Stimulated activated effector memory CD8-positive, alpha-beta T cell treated with anti-CD3 and anti-CD28 coated beads, Interleukin-12 subunit alpha, Interleukin-12 subunit beta, amount 100 ng/mL, for 72 hours (primary cell): ENCODE measurements around the gene HLA-DQA1.
"Not testable (repeated sequence)": the region's sequence is repeated elsewhere in the genome, so short reads cannot be mapped to it uniquely, and the experiment has no call there.

Source experiments
- ATAC-seq: fragments of 150-1000 bp; cut with Tn5 transposase; 2 replicates; pipeline ENCODE4 v1.10.0; 2021
- DNase-seq, 2 donors: peaks; one replicate each; pipeline ENCODE4 v3.0.0; 2021 to 2022; ENCODE audit warnings: low spot score in 2 of 2
- H3K27ac Mint-ChIP-seq: one replicate; pipeline ENCODE4 v1.8.0; 2022; ENCODE audit warnings: mild to moderate bottlenecking, mixed read lengths
- H3K36me3 Mint-ChIP-seq: one replicate; pipeline ENCODE4 v1.8.0; 2022; ENCODE audit warnings: mild to moderate bottlenecking, mixed read lengths
- H3K4me1 Mint-ChIP-seq: one replicate; pipeline ENCODE4 v1.8.0; 2022; ENCODE audit warnings: mixed read lengths
- H3K4me3 Mint-ChIP-seq: one replicate; pipeline ENCODE4 v1.8.0; 2022; ENCODE audit warnings: mild to moderate bottlenecking, mixed read lengths
- H3K9me3 Mint-ChIP-seq: one replicate; pipeline ENCODE4 v1.8.0; 2022; ENCODE audit warnings: mixed read lengths

Gene HLA-DQA1

DNA sequence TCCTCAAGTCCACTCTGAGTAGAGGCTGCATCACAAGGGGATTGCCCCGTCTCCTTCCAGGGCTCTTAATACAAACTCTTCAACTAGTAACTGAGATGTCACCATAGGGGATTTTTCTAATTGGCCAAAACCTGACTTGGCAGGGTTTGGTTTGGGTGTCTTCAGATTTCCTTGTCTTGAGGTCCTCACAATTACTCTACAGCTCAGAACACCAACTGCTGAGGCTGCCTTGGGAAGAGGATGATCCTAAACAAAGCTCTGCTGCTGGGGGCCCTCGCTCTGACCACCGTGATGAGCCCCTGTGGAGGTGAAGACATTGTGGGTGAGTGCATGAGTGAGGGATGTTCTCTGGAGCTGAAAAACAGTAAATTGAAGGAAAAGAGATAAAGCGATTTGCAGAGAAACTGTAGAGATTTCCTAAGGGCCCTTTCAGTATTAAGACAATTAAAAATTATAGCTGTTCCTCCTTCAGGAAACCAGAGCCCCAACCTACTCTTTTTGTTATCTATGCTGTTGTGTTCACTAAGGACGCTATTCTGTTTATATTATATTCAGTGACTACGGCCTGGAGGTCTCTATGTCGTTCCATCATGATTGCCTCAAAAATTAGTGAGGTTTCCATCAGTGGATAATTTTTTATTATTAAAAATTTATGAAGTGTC, at the start of gene HLA-DQA1:
Gene HLA-DQA1 (plus strand): TSS at position 188 of the 662 bp plus-strand sequence. CDS start 53 bp downstream, at position 241.
- no peak for DNase-seq
- Mint-ChIP-seq H3K36me3 (peaks cover 28% of the 10 kb centered on the region), H3K9me3 (no peaks in the 10 kb centered on the region), H3K4me1 (peaks cover 31% of the 10 kb centered on the region), H3K4me3 (peak within 1 kb of the TSS; percentile 69), H3K27ac (peak within 1 kb of the TSS; percentile 88)
- ATAC-seq, result peak; percentile 92

DNA sequence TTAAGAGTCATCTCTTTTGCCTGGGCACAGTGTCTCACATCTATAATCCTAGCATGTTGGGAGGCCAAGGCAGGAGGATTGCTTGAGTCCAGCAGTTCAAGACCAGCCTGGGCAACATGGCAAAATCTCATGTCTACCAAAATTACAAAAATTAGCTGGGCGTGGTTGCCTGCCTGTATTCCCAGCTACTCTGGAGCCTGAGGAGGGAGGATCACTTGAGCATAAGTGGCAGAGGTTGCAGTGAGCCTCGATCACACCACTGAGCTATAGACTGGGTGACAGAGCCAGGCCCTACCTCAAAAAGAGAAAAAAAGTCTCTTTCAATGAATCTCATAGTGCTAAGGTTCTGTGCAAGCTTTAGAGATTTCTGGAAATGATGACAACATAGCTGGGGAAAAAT, 49.0 kb upstream of the HLA-DQA1 start:
- DNase-seq (peak in 1 of 2 donors; percentile 44), ATAC-seq (no peak)
- Mint-ChIP-seq H3K4me1 (peaks cover 58% of the 10 kb centered on the region), H3K4me3 (peak overlapping the region; percentile 91), H3K9me3 (no peaks in the 10 kb centered on the region), H3K27ac (peak overlapping the region; percentile 3), H3K36me3 (peaks cover 38% of the 10 kb centered on the region)

DNA sequence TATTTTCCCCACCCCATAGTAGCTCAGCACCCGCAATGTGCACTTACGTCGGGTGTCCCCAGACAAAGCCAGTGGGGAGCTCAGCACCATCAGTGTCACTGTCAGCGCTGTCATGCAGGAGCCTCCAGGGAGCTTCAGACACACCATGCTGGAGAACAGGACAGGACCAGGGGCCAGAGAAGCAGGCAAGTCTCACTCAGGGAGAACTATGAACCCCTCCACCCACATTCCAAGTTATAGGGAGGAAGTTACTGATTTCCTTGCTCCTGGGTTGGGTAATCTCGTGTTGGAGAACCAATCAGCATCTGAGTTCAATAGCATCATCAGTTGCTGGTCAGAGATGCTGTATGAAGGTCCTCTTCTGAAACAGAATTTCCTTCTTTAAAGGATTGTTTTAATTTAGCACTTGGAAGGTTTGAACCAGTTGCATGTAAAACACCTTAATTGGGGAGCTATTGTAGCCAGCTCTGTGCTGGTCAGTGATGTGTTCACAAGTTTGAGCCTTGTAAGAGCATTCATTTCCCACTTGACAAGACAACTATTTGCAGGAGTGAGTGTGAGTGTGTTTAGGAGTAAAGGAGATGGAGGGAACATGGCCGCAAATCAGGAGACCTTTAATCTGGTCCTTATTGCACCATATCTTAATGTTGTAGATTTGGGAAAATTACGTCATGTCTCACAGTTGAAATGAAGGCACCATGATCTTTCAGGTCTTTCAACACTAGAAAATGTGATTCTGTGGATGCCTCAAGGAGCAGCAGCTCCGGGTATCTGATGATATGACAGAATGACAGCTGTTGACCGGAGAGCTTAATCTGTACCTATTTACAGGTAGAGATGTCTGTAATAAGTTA, 47.4 kb upstream of the HLA-DQA1 start, which contains the start of gene HLA-DRB1:
Gene HLA-DRB1 (minus strand): TSS at position 253 of the 854 bp plus-strand sequence. CDS start 106 bp downstream, at position 147.
- Mint-ChIP-seq H3K27ac (peak within 1 kb of the TSS; percentile 79), H3K36me3 (peaks cover 22% of the 10 kb centered on the region)

DNA sequence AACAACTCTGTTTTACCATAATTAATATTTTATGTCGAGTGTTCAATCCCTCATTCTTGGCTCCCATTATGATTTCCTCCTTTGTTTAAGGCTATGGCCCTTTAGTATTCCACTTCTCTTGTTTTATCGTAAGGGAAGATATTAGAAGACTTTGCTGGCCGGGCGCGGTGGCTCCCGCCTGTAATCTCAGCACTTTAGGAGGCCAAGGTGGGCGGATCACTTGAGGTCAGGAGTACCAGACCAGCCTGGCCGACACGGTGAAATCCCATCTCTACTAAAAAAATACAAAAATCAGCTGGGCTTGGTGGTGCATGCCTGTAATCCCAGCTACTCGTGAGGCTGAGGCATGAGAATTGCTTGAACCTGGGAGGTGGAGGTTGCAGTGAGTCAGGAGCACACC, 46.5 kb upstream of the HLA-DQA1 start:
- H3K9me3 Mint-ChIP-seq, ATAC-seq, H3K4me3 Mint-ChIP-seq, DNase-seq, H3K27ac Mint-ChIP-seq: not testable (repeated sequence)
- Mint-ChIP-seq H3K4me1 (peaks cover 35% of the 10 kb centered on the region), H3K36me3 (peaks cover 15% of the 10 kb centered on the region)

More for the DNA sequence above, 47.4 kb upstream of the HLA-DQA1 start, which contains the start of gene HLA-DRB1:
- Mint-ChIP-seq H3K4me1 (peaks cover 42% of the 10 kb centered on the region), H3K9me3 (no peaks in the 10 kb centered on the region), H3K4me3 (peak within 1 kb of the TSS; percentile 91)
- peak; percentile 28 to 86 for DNase-seq
- peak; percentile 95 for ATAC-seq

DNA sequence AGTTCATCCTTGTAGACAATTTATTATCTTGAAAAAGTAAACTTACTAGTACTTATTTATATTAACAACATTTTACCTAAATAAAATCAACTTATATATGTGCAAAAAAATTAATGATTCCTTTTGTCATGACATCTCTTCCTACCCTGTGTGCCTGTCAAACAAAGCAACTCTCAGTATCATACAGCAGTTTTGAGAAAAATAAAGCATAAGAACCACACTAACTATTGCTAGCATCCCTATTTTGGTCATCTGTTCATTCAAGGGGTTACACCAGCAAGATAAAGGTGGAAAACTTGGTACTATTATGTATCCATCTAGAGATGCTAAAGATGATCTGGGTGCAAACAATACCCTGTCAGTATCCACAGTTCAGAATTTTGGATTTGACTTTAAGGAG, 40.2 kb upstream of the HLA-DQA1 start:
- no peak for DNase-seq

DNA sequence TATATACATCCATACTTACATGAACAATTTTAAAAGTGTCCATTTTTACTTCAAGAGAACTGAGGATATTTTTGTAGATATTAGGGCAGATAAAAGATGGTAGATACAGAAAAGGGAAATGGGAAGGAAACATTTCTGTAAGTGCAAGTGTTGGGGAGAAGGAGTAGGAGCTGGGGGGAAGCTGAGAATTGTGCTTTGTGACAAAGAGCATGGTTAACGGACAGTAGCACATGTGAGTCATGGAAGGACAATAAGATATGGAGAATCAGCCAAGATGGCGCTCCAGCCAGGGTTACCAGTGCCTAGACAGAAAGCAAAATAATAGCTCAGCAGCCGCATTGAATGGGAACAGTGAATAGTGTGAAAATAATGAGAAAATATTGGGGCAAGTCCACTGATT, 34.8 kb upstream of the HLA-DQA1 start:
- Mint-ChIP-seq H3K9me3 (peaks cover 9% of the 10 kb centered on the region), H3K4me3 (no peak overlapping the region), H3K36me3 (no peaks in the 10 kb centered on the region), H3K27ac (peak overlapping the region; percentile 63), H3K4me1 (peaks cover 24% of the 10 kb centered on the region)
- no peak for DNase-seq
- no peak for ATAC-seq

More for the DNA sequence above, 40.2 kb upstream of the HLA-DQA1 start:
- no peaks in the 10 kb centered on the region for H3K9me3 Mint-ChIP-seq
- H3K27ac Mint-ChIP-seq, result no peak overlapping the region
- no peaks in the 10 kb centered on the region for H3K4me1 Mint-ChIP-seq
- H3K4me3 Mint-ChIP-seq, result no peak overlapping the region
- no peak for ATAC-seq
- H3K36me3 Mint-ChIP-seq, result no peaks in the 10 kb centered on the region

DNA sequence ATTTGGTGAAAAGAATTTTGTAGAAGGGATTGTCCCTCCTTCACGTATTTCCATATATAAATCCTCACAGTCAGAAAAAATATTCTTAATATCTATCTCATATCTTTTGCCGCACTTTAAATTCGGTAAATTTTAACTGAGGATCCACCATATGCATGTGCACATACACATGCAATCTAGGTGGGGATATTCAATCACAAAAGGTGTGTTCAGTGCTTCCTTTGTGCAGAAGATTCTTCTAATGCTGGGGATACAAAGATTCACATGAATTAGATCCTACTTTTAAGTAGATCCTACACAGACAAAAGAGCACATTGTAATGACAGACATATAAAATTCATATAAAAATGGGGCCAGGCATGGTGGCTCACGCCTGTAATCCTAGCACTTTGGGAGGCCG, 34.0 kb upstream of the HLA-DQA1 start:
- Mint-ChIP-seq H3K27ac (peak overlapping the region; percentile 63), H3K36me3 (no peaks in the 10 kb centered on the region), H3K4me1 (peaks cover 28% of the 10 kb centered on the region), H3K4me3 (no peak overlapping the region), H3K9me3 (peaks cover 9% of the 10 kb centered on the region)
- ATAC-seq (no peak), DNase-seq (no peak)

DNA sequence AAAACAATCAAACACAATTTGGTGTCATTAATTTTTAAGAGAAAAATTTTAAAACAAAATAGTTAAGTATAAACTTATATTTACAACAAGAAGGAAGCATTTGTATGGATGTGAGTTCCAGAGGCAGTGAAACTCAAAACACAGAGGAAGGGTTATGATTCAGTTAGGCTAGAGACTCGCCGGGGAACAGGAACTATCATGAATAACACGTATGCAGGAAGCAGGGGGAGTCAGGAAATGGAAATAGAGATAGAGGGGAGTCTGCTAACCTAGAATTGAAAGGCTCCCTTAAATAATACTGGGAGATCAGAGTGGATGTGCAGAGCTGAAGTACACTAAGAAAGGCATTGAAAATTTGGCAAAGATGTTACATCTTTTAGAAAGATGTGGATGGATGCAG, 33.3 kb upstream of the HLA-DQA1 start:
- DNase-seq (no peak), ATAC-seq (no peak)
- peak overlapping the region; percentile 85 for H3K27ac Mint-ChIP-seq
- no peaks in the 10 kb centered on the region for H3K36me3 Mint-ChIP-seq
- H3K4me3 Mint-ChIP-seq, result peak overlapping the region; percentile 37
- H3K4me1 Mint-ChIP-seq, result peaks cover 28% of the 10 kb centered on the region
- peaks cover 9% of the 10 kb centered on the region for H3K9me3 Mint-ChIP-seq

DNA sequence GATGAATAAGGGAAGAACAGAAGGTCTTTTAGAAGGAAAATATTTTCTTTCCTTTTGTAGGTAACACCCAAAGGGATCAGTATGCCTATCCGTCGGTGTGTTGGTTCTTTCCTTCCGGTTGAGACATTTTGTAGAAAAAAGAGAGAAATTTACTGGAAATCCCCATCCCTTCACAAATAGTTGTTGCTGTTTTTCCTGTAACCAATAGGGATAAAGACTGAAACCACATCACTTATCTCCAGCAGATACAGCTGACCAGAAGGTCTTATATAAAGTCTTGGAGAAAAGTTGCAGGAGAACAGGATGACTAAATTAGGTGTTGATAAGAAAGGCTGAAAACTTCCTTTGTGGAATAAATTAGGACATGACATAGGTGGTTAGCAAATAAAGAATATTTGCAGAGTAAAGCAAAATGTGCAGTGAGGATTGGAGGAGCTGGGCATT, 32.8 kb upstream of the HLA-DQA1 start:
- peak overlapping the region; percentile 37 for H3K4me3 Mint-ChIP-seq
- peaks cover 28% of the 10 kb centered on the region for H3K4me1 Mint-ChIP-seq
- peaks cover 9% of the 10 kb centered on the region for H3K9me3 Mint-ChIP-seq
- no peak for DNase-seq
- H3K27ac Mint-ChIP-seq, result peak overlapping the region; percentile 85
- H3K36me3 Mint-ChIP-seq, result no peaks in the 10 kb centered on the region
- ATAC-seq, result peak; percentile 63

DNA sequence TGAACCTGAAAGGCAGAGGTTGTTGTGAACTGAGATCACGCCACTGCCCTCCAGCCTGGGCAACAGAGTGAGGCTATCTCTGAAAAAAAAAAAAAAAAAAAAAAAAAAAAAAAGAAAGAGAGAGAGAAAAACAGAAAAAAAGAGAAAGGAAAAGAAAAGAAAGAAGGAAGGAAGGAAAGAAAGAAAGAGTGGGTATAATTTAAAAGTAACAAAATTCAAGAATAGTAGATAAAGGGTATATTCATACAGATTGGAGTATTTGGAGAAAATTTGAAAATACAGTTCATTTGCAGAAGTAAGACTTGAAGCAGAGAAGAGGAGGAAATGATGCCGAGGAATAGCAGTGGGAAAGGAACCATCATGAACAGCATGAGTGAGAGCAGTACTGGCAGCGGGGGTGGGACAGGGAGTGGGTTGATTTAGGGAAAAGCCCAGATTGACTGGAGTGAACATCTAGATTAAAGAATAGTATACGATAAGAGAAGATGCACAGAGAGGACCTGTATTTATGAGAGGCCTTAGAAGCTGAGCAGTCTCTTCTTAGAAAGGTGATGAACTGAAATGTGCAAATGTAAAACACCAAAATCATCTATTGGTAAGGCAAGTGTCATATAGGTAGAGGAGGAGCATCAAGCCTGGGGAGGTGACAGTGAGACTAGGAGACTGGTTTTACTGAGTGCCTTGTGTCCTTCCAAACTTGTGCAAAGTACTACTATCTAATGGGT, 29.8 kb upstream of the HLA-DQA1 start:
- Mint-ChIP-seq H3K27ac (peak overlapping the region; percentile 58), H3K4me3 (no peak overlapping the region), H3K36me3 (no peaks in the 10 kb centered on the region), H3K4me1 (peaks cover 25% of the 10 kb centered on the region), H3K9me3 (peaks cover 6% of the 10 kb centered on the region)
- no peak for ATAC-seq
- no peak for DNase-seq

DNA sequence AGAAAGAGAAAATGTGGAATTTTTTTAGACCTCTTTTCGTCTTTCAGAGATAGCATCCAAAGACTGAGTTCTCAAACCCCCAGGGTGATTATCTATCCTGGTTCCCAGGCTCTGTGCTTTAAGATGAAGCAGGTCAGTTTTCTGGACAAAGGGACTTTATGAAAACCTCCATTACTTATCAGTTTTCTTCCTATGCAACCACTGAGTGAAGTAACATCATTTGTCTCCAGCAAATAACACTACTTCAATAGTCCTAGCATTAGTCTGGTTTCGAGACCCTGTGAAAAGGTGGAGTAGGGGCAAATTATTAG, 29.3 kb upstream of the HLA-DQA1 start:
- no peak for DNase-seq
- Mint-ChIP-seq H3K9me3 (peaks cover 4% of the 10 kb centered on the region), H3K4me3 (no peak overlapping the region), H3K36me3 (no peaks in the 10 kb centered on the region), H3K27ac (peak overlapping the region; percentile 58), H3K4me1 (peaks cover 20% of the 10 kb centered on the region)
- ATAC-seq, result no peak

DNA sequence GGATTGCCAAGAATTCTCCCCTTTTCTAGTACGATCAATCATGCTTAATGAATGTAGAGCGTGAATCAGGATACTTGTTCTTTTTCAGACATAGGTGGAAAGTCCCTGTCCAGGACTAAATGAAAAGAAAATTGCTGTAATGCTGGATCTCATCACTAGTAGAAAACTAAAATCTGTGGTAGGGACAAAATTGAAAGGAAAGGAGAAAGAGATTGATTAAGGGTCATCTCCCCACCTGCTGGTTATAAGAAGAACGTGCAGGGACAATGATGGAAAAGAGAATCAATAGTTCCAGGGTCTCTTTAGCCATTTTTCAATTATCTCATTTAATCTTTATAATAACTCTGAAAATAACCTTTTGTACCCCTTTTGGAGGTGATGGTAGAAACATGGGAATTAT, 28.8 kb upstream of the HLA-DQA1 start:
- DNase-seq (no peak), ATAC-seq (no peak)
- H3K27ac Mint-ChIP-seq, result peak overlapping the region; percentile 58
- peaks cover 4% of the 10 kb centered on the region for H3K9me3 Mint-ChIP-seq
- no peak overlapping the region for H3K4me3 Mint-ChIP-seq
- H3K4me1 Mint-ChIP-seq, result peaks cover 20% of the 10 kb centered on the region
- H3K36me3 Mint-ChIP-seq, result no peaks in the 10 kb centered on the region

DNA sequence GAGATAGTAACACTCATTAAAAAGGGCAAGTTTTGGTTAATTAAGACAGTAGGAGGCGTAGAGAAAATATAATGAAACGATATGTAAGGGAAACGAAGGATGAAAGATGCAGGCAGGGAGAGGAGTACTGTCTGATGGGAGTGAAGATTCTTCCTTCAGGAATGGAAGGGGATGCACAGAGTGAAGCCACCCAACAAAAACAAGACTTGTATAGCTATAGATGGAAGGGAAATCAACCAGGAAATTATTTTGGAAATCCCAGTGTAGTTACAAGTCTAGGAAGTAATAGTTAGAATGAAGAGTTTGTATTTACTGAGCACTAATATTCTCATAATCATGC, 27.8 kb upstream of the HLA-DQA1 start:
- ATAC-seq (no peak), DNase-seq (no peak)
- Mint-ChIP-seq H3K36me3 (no peaks in the 10 kb centered on the region), H3K27ac (no peak overlapping the region), H3K9me3 (no peaks in the 10 kb centered on the region), H3K4me3 (no peak overlapping the region), H3K4me1 (peaks cover 12% of the 10 kb centered on the region)

DNA sequence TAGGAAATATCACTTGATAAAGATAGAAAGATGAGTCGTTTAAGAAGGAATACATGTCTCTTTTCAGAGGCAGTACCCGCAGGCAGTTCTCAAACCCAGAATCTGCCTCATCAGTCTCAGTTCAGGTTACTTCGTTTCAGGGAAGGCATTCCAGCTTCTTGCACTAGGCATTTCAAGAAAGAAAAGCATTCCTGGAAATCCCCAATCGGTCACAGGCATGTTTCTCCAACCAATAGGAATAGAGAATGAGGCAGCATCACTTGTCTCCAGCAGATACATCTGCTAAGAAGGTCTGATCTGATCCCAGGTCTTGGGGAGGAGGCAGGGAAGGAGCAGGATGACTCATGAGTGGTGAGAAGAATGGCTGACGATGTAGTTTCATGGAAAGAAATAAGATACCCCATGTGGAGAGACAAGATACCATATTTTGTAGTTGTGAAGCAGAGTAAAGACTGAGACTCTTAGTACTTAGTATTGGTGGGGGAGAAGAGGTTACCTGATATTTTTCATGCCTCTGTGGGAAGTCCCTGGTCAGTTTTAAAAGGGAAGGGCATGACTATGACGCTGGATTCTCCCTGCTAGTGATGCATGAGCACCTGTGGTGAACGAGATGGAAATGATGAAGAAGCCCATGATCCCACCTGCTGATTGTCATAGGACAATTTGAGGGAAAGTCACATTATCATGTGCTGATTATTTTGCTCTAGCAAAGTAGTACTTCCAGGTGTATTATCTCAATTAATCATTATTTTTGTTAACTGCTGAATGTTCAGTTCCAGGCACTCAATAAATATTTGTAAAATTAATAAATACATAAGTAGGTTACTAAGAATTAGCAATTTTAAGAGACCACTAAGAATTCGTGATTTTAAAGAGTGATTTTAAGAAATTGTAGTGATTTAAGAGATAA, 27.2 kb upstream of the HLA-DQA1 start:
- no peaks in the 10 kb centered on the region for H3K36me3 Mint-ChIP-seq
- peaks cover 7% of the 10 kb centered on the region for H3K4me1 Mint-ChIP-seq
- H3K4me3 Mint-ChIP-seq, result no peak overlapping the region
- no peak overlapping the region for H3K27ac Mint-ChIP-seq
- ATAC-seq, result peak; percentile 99
- H3K9me3 Mint-ChIP-seq, result no peaks in the 10 kb centered on the region
- DNase-seq, result peak; percentile 34 to 89
